ENCODE data around the gene SH2D3A. TPM values are rescaled to one million over a fixed set of nuclear protein-coding genes. Genes with fewer than 3 reads are reported as not detected.

Gene SH2D3A
- total RNA-seq, 2 experiments from 2014 or later: 39.2 to 41.3 TPM

DNA sequence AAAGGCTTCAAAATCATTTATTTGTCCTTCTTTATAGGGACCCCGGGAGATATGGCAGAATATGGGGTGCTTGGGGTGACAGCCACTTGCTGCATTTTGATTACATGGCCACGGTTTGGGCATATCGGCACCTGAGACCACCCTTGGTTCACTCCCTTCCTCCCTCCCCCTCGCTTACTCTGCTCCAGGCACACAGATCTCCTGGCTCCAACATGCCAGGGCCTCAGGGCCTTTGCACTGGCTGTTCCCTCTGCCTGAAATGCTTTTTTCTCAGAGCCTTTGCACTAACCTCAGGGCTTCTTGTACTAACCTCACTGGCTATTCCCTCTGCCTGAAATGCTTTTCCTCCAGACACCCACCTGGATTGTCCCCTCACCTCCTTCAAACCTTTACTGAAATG, 29.0 kb upstream of the SH2D3A start:
- Mint-ChIP-seq H3K36me3 (ENCODE audit: low read depth) (peaks cover 75% of the 10 kb centered on the region), H3K27ac (peak overlapping the region; percentile 83), H3K4me1 (ENCODE audit: low read depth) (peaks cover 91% of the 10 kb centered on the region), H3K4me3 (peak overlapping the region; percentile 0), H3K27me3 (no peaks in the 10 kb centered on the region), H3K9me3 (no peaks in the 10 kb centered on the region)
- CTCF ChIA-PET: no interaction called here
- Histone ChIP-seq H3K36me3 (ENCODE audit: insufficient read depth, low read length) (peaks cover 44% of the 10 kb centered on the region), H3K9me3 (ENCODE audit: control insufficient read depth in 1 of 2, insufficient read depth in 1 of 2, low read length in 2 of 2) (peaks cover 0 to 3% of the 10 kb centered on the region in 2 experiments), H3K4me3 (ENCODE audit: low read length) (no peak overlapping the region), H3K27ac (ENCODE audit: low read depth in 1 of 2, low read length in 2 of 2) (peak overlapping the region in 1 of 2 donors; percentile 37), H3K27me3 (ENCODE audit: control insufficient read depth in 1 of 2, insufficient read depth in 2 of 2, low read length in 2 of 2) (no peaks in the 10 kb centered on the region), H3K4me1 (ENCODE audit: insufficient read depth, low read length) (peaks cover 84% of the 10 kb centered on the region)
- intact Hi-C loops (cut with DNase I, micrococcal nuclease): no loop called here
- no peak for DNase-seq
- TF ChIP-seq, protein P1, sequence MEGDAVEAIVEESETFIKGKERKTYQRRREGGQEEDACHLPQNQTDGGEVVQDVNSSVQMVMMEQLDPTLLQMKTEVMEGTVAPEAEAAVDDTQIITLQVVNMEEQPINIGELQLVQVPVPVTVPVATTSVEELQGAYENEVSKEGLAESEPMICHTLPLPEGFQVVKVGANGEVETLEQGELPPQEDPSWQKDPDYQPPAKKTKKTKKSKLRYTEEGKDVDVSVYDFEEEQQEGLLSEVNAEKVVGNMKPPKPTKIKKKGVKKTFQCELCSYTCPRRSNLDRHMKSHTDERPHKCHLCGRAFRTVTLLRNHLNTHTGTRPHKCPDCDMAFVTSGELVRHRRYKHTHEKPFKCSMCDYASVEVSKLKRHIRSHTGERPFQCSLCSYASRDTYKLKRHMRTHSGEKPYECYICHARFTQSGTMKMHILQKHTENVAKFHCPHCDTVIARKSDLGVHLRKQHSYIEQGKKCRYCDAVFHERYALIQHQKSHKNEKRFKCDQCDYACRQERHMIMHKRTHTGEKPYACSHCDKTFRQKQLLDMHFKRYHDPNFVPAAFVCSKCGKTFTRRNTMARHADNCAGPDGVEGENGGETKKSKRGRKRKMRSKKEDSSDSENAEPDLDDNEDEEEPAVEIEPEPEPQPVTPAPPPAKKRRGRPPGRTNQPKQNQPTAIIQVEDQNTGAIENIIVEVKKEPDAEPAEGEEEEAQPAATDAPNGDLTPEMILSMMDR (IDR thresholded peaks at IDR 0.05): no peak
- ATAC-seq (ENCODE audit: poor library complexity): no peak
- POLR2A ChIA-PET: interaction anchor here (2.6 kb wide), 1 partner anchor 24 kb away, joined by 10 read pairs; the partner anchor contains the start of gene VAV1

DNA sequence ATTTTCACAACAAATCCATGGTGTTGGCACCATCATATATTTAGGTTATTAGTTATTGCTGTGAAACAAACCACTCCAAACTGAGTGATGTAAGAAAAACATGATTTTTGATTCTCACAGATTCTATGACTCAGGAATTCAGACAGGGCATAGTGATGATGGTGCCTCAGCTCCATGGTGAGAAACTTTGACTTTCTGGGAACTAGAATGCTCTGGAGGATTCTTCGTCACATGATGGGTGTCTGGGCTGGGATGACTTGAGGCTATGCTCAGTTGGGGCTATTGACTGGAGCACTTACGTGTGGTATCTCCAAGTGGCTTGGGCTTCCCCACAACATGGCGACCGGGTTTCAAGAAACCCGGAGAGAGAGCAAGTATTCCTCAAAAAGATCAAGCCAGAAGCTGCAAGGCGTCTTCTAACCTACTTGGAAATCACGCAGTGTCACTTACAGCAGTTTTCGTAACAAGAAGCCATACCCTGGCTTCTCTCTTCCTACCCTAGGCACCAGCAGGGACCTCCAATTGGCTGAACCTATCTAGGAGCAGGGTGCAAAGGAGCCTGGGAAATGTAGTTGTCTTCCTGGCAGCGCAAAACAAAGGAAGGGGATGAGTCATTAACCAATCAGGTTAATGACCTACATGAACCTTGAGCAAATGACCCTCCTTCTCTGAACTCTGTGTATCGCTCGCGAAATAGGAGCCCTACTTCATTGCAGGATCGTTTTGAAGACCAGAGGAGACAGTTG, 27.6 kb upstream of the SH2D3A start:
- Histone ChIP-seq H3K36me3 (ENCODE audit: insufficient read depth, low read length) (peaks cover 52% of the 10 kb centered on the region), H3K27me3 (ENCODE audit: control insufficient read depth in 1 of 2, insufficient read depth in 2 of 2, low read length in 2 of 2) (no peaks in the 10 kb centered on the region), H3K27ac (ENCODE audit: low read depth in 1 of 2, low read length in 2 of 2) (no peak overlapping the region), H3K4me3 (ENCODE audit: low read length) (no peak overlapping the region), H3K4me1 (ENCODE audit: insufficient read depth, low read length) (peaks cover 84% of the 10 kb centered on the region), H3K9me3 (ENCODE audit: control insufficient read depth in 1 of 2, insufficient read depth in 1 of 2, low read length in 2 of 2) (peaks cover 0 to 3% of the 10 kb centered on the region in 2 experiments)
- no peak for ATAC-seq (ENCODE audit: poor library complexity)
- ChIA-PET CTCF (interaction anchor here (0.5 to 1.3 kb wide), 2 partner anchors 24 to 273 kb away, joined by 3 read pairs; no protein-coding TSS in a partner anchor), POLR2A (interaction anchor here (1.1 kb wide), 1 partner anchor 12 kb away, joined by 4 read pairs; no protein-coding TSS in a partner anchor)
- Mint-ChIP-seq H3K9me3 (no peaks in the 10 kb centered on the region), H3K4me1 (ENCODE audit: low read depth) (peaks cover 93% of the 10 kb centered on the region), H3K4me3 (no peak overlapping the region), H3K27me3 (no peaks in the 10 kb centered on the region), H3K36me3 (ENCODE audit: low read depth) (peaks cover 83% of the 10 kb centered on the region), H3K27ac (peak overlapping the region; percentile 80)
- intact Hi-C loops (cut with DNase I, micrococcal nuclease): no loop called here
- no peak for DNase-seq
- TF ChIP-seq, protein P1 (IDR thresholded peaks at IDR 0.05): no peak

DNA sequence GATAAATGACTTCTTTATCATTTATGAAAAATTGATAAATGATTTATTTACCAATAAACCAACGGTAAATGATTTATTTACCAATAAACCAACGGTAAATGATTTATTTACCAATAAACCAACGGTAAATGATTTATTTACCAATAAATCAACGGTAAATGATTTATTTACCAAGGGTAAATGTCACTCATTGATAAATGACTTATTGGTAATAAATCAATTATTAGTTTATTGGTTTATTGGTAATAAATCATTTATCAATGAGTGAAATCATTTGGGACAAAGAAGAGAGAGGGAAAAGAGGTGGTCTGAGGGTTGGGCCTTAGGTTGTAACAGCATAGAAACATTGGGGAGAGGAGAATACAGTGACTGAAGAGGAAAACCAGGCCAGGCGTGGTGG, 26.7 kb upstream of the SH2D3A start:
- intact Hi-C loops (cut with DNase I, micrococcal nuclease): no loop called here
- TF ChIP-seq, protein P1 (IDR thresholded peaks at IDR 0.05): no peak
- Histone ChIP-seq H3K4me1 (ENCODE audit: insufficient read depth, low read length) (peaks cover 83% of the 10 kb centered on the region), H3K36me3 (ENCODE audit: insufficient read depth, low read length) (peaks cover 52% of the 10 kb centered on the region), H3K4me3 (ENCODE audit: low read length) (no peak overlapping the region), H3K9me3 (ENCODE audit: control insufficient read depth in 1 of 2, insufficient read depth in 1 of 2, low read length in 2 of 2) (peaks cover 0 to 3% of the 10 kb centered on the region in 2 experiments), H3K27ac (ENCODE audit: low read depth in 1 of 2, low read length in 2 of 2) (no peak overlapping the region), H3K27me3 (ENCODE audit: control insufficient read depth in 1 of 2, insufficient read depth in 2 of 2, low read length in 2 of 2) (no peaks in the 10 kb centered on the region)
- H3K9me3 Mint-ChIP-seq: no peaks in the 10 kb centered on the region
- no peak for ATAC-seq (ENCODE audit: poor library complexity)
- ChIA-PET CTCF (interaction anchor here (1.3 kb wide), 1 partner anchor 23 kb away, joined by 3 read pairs; no protein-coding TSS in a partner anchor), POLR2A (no interaction called here)
- no peak for DNase-seq
- peaks cover 83% of the 10 kb centered on the region for H3K36me3 Mint-ChIP-seq (ENCODE audit: low read depth)
- peak overlapping the region; percentile 80 for H3K27ac Mint-ChIP-seq
- H3K27me3 Mint-ChIP-seq: no peaks in the 10 kb centered on the region
- H3K4me1 Mint-ChIP-seq (ENCODE audit: low read depth): peaks cover 91% of the 10 kb centered on the region
- no peak overlapping the region for H3K4me3 Mint-ChIP-seq
